HepG2 (cell line): ENCODE data around the gene ATP5F1E. TPM values are rescaled to one million over a fixed set of nuclear protein-coding genes. Genes with fewer than 3 reads are reported as not detected.
A peak's percentile ranks its signal among the peaks of the same experiment; 100 is the strongest.
"Not testable (repeated sequence)": the region's sequence is repeated elsewhere in the genome, so short reads cannot be mapped to it uniquely, and the experiment has no call there.

Source experiments
- ATAC-seq: fragments of 200-7000 bp; cut with Tn5 transposase; 3 replicates; pipeline ENCODE4 v1.9.1; 2020; ENCODE audit warnings: mild to moderate bottlenecking, moderate library complexity
- BruUV-seq: library from RNA; stranded (reverse); fragments of 400-500 nt; replicated peaks from 2 replicates; lab custom pipeline; 2021; lab: Mats Ljungman, UMichigan
- CTCF ChIA-PET: fragments of 300-600 bp; formaldehyde crosslinking; extraction: SDS; loops from one replicate; lab custom pipeline; 2021; ENCODE audit warnings: low total read pairs, inconsistent platforms, low intra/inter-chr PET ratio; lab: Yijun Ruan, JAX
- POLR2A ChIA-PET: fragments of 350-600 bp; sonication (Branson Sonifier 250); formaldehyde crosslinking; loops from one replicate; lab custom pipeline; 2020; ENCODE audit warnings: antibody characterized with exemption, inconsistent platforms; lab: Yijun Ruan, JAX
- DNase-seq: peaks from one replicate; pipeline ENCODE4 v3.0.0-alpha.2; 2015; ENCODE audit warnings: low spot score
- FAIRE-seq: peaks from 3 replicates; lab custom pipeline; 2011; peaks lifted over from hg19 to GRCh38; lab: Jason Lieb, UNC
- H2AFZ ChIP-seq: one replicate; pipeline ENCODE4 v1.6.1; 2011; ENCODE audit warnings: low read length, inconsistent platforms
- H3K27ac ChIP-seq: fragments of 300-600 bp; 3 replicates; pipeline ENCODE4 v1.8.0; 2011; ENCODE audit warnings: mixed run types, mild to moderate bottlenecking, mixed read lengths, low read length, inconsistent platforms; ENCODE audit not compliant: insufficient read depth; ENCODE audit errors: extremely low read length
- H3K27me3 ChIP-seq, 2 experiments: fragments of 200-600 bp in 1 of 2; 2 replicates in 1 of 2; 3 replicates in 1 of 2; pipeline versions ENCODE4 v1.6.0 to v1.8.0; 2011; ENCODE audit warnings: low read length in 2 of 2, mild to moderate bottlenecking in 2 of 2, moderate library complexity in 2 of 2, inconsistent platforms in 1 of 2; ENCODE audit not compliant: insufficient read depth in 2 of 2, control insufficient read depth in 1 of 2
- H3K36me3 ChIP-seq, 2 experiments: fragments of 200-600 bp in 1 of 2; replicated peaks in 1 of 2; 2 replicates in 1 of 2; 3 replicates in 1 of 2; pipeline versions ENCODE4 v1.5.1 to v1.8.0; 2011; ENCODE audit warnings: low read length in 2 of 2, inconsistent platforms in 1 of 2; ENCODE audit not compliant: insufficient read depth in 2 of 2, control insufficient read depth in 1 of 2
- H3K4me1 ChIP-seq: 2 replicates; pipeline ENCODE4 v1.5.1; 2012; ENCODE audit warnings: low read length, inconsistent platforms; ENCODE audit not compliant: insufficient read depth
- H3K4me2 ChIP-seq: 2 replicates; pipeline ENCODE4 v1.6.0; 2011; ENCODE audit warnings: low read depth, low read length, inconsistent platforms
- H3K4me3 ChIP-seq, 3 experiments: fragments of 200-600 bp in 1 of 3; sonication (generic), shearing (Covaris generic) in 1 of 3; replicated peaks in 1 of 3; 2 replicates each; pipeline ENCODE4 v1.5.1; 2011 to 2016; ENCODE audit warnings: low read length in 3 of 3, inconsistent platforms in 2 of 3, low read depth in 2 of 3, mild to moderate bottlenecking in 2 of 3, control low read depth in 1 of 3, mixed read lengths in 1 of 3; ENCODE audit not compliant: insufficient read depth in 1 of 3
- H3K79me2 ChIP-seq: one replicate; pipeline ENCODE4 v1.6.1; 2011; ENCODE audit warnings: low read length, inconsistent platforms; ENCODE audit not compliant: insufficient read depth
- H3K9ac ChIP-seq: 2 replicates; pipeline ENCODE4 v1.6.0; 2011; ENCODE audit warnings: mild to moderate bottlenecking, low read depth, low read length, inconsistent platforms; ENCODE audit not compliant: insufficient read depth
- H3K9me3 ChIP-seq: 2 replicates; pipeline ENCODE4 v1.5.1; 2012; ENCODE audit warnings: mild to moderate bottlenecking, low read length
- H4K20me1 ChIP-seq: 2 replicates; pipeline ENCODE4 v1.6.0; 2011; ENCODE audit warnings: inconsistent platforms, mild to moderate bottlenecking, low read length, moderate library complexity; ENCODE audit not compliant: insufficient read depth
- PITX1 ChIP-seq: sonication (generic); formaldehyde crosslinking; IDR thresholded peaks from 2 replicates; pipeline ENCODE4 v1.5.1; 2020; ENCODE audit warnings: mild to moderate bottlenecking, missing genetic modification reagents
- RBFOX2 ChIP-seq: fragments of 200-400 bp; formaldehyde crosslinking; IDR thresholded peaks from 2 replicates; pipeline ENCODE4 v1.6.1; 2017; ENCODE audit warnings: low read depth, mild to moderate bottlenecking, low read length
- RBM22 ChIP-seq: fragments of 200-400 bp; formaldehyde crosslinking; optimal IDR thresholded peaks from 2 replicates; pipeline ENCODE3; 2017; ENCODE audit warnings: mild to moderate bottlenecking, low read length, moderate library complexity
- SAFB2 ChIP-seq: sonication (generic); formaldehyde crosslinking; IDR thresholded peaks from 2 replicates; pipeline ENCODE4 v1.5.1; 2020; ENCODE audit warnings: missing genetic modification reagents, low read depth, mild to moderate bottlenecking, borderline replicate concordance
- TCF12 ChIP-seq, 2 experiments: fragments of 450-650 bp in 1 of 2; sonication (generic) in 1 of 2; formaldehyde crosslinking in 1 of 2; IDR thresholded peaks; 2 replicates each; pipeline versions ENCODE4 v1.6.1 to v1.8.0; 2017 to 2022; ENCODE audit warnings: antibody characterized with exemption in 1 of 2, mild to moderate bottlenecking in 1 of 2, missing genetic modification reagents in 1 of 2, moderate library complexity in 1 of 2
- ZBTB37 ChIP-seq: sonication (generic); formaldehyde crosslinking; IDR thresholded peaks from 2 replicates; pipeline ENCODE4 v1.4.0; 2020; ENCODE audit warnings: mild to moderate bottlenecking, missing genetic modification reagents
- ZBTB38 ChIP-seq: sonication (generic); formaldehyde crosslinking; IDR thresholded peaks from 2 replicates; pipeline ENCODE4 v1.5.1; 2020; ENCODE audit warnings: mild to moderate bottlenecking, missing genetic modification reagents
- ZNF383 ChIP-seq: sonication (generic); formaldehyde crosslinking; IDR thresholded peaks from 2 replicates; pipeline ENCODE4 v1.4.0; 2020; ENCODE audit warnings: missing genetic modification reagents, mild to moderate bottlenecking, borderline replicate concordance
- ZNF513 ChIP-seq: sonication (generic); formaldehyde crosslinking; conservative IDR thresholded peaks from 2 replicates; pipeline ENCODE4 v1.5.0; 2020; ENCODE audit warnings: missing genetic modification reagents
- ZNF607 ChIP-seq: sonication (generic); formaldehyde crosslinking; IDR thresholded peaks from 2 replicates; pipeline ENCODE4 v1.5.1; 2020; ENCODE audit warnings: missing genetic modification reagents, mild to moderate bottlenecking, borderline replicate concordance
- WGBS: methylation state at CpG from one replicate; pipeline ENCODE4 v1.1.6; 2017; ENCODE audit warnings: low lambda C conversion rate; 5-methylcytosine and 5-hydroxymethylcytosine counted together
- in situ Hi-C: cut with HindIII; loops from 2 replicates; pipeline ENCODE4 v1.10.0; 2017; ENCODE audit warnings: low pct_unique_long_range_greater_than_20kb; ENCODE audit not compliant: extremely low pct_ligation_motif_present
- intact Hi-C: fragments of 100-400 bp; cut with micrococcal nuclease; formaldehyde crosslinking; loops from one replicate; pipeline ENCODE4 v1.10.0; 2022; ENCODE audit not compliant: unreplicated experiment
- polyA plus RNA-seq, 8 experiments: library from polyadenylated mRNA; depleted of rRNA in 3 of 8; stranded (reverse) in 7 of 8; unstranded in 1 of 8; fragments of >200 nt; fragmentation: Illumina TruSeq in 4 of 8; extraction: Trizol in 4 of 8; gene quantifications; 2 replicates each; pipeline versions ENCODE4 v1.2.1 to v1.2.3, GENCODE V29; 2011 to 2016; ENCODE audit warnings: low read depth in 4 of 8, missing spikeins in 1 of 8, mixed read lengths in 1 of 8; ENCODE audit not compliant: insufficient read depth in 1 of 8
- total RNA-seq, 5 experiments: library from RNA; depleted of rRNA; stranded (reverse); fragments of >200 nt; fragmentation: Illumina TruSeq; extraction: Trizol; gene quantifications; 2 replicates each; pipeline ENCODE4 v1.2.3, GENCODE V29; 2016; ENCODE audit warnings: low read depth in 1 of 5

The ATP5F1E gene
- total and polyA plus RNA-seq, 2 of the 13 experiments (the other 11 are each of a cell fraction or from before 2014, with no cell fraction given) = 121 to 134 TPM

- peaks cover 49% of the 10 kb centered on the region for H3K79me2 ChIP-seq
- TSS peak; percentile 12 for BruUV-seq
- H2AFZ ChIP-seq = no peak overlapping the region
- FAIRE-seq (no peak), ATAC-seq (no peak), DNase-seq (no peak)
- no peak overlapping the region for H3K4me3 ChIP-seq
- H3K27ac ChIP-seq = peak overlapping the region; percentile 7
- peaks cover 34 to 46% of the 10 kb centered on the region in 2 experiments for H3K36me3 ChIP-seq
- intact Hi-C loops (loop anchor here (5.0 kb wide), 2 partner anchors 33 to 92 kb away; partner anchors contain the start of gene TUBB1), in situ Hi-C loops (loop anchor here (5.0 kb wide), 1 partner anchor 92 kb away; no protein-coding TSS in a partner anchor)
- POLR2A ChIA-PET = interaction anchor here (0.8 to 1.9 kb wide), 3 partner anchors 8 to 48 kb away, joined by 3 to 5 read pairs (median 3); partner anchors contain the start of gene ATP5F1E
- H3K9ac ChIP-seq = peak overlapping the region; percentile 4; the same call in 1 of the 2 replicates
- peak overlapping the region; percentile 33 for H3K4me2 ChIP-seq
- peaks cover 21% of the 10 kb centered on the region for H4K20me1 ChIP-seq
- peaks cover 64% of the 10 kb centered on the region for H3K4me1 ChIP-seq
- 90% methylated on average over 6 of the region's 6 CpGs for WGBS
- no peaks in the 10 kb centered on the region for H3K9me3 ChIP-seq
- TF ChIP-seq RBFOX2 (0 out of 2 replicates have a peak, but pooled peaks have one; percentile 46), RBM22 (peak; percentile 47), ZNF513 (CRISPR knock-in tag) (no peak)
- no peaks in the 10 kb centered on the region; a peak in 1 of 5 replicates for H3K27me3 ChIP-seq
- CTCF ChIA-PET = no interaction called here
Observed at GRCh38 chr20:58984691-58985090, 47.4 kb downstream of the ATP5F1E start.

- DNase-seq; BruUV-seq; ATAC-seq; FAIRE-seq; H3K9me3 ChIP-seq; H3K9ac ChIP-seq; CTCF ChIA-PET; H3K4me3 ChIP-seq; H3K27ac ChIP-seq; H3K27me3 ChIP-seq; H2AFZ ChIP-seq; TF ChIP-seq TCF12 (IDR thresholded peaks at IDR 0.05): not testable (repeated sequence)
- 95% methylated on average over 12 of the region's 12 CpGs for WGBS
- peaks cover 21% of the 10 kb centered on the region for H4K20me1 ChIP-seq
- TF ChIP-seq ZBTB37 (CRISPR knock-in tag) = 0 out of 2 replicates have a peak, but pooled peaks have one; percentile 4
- 0 out of 2 replicates have a peak, but pooled peaks have one; percentile 10 for TF ChIP-seq PITX1 (CRISPR knock-in tag)
- 0 out of 2 replicates have a peak, but pooled peaks have one; percentile 35 for TF ChIP-seq SAFB2 (CRISPR knock-in tag)
- 0 out of 2 replicates have a peak, but pooled peaks have one; percentile 31 for TF ChIP-seq TCF12 (CRISPR knock-in tag; IDR thresholded peaks at IDR 0.05)
- TF ChIP-seq ZNF383 (CRISPR knock-in tag) = 0 out of 2 replicates have a peak, but pooled peaks have one; percentile 59
- 0 out of 2 replicates have a peak, but pooled peaks have one; percentile 22 for TF ChIP-seq ZBTB38 (CRISPR knock-in tag)
- TF ChIP-seq ZNF607 (CRISPR knock-in tag) = 0 out of 2 replicates have a peak, but pooled peaks have one; percentile 40
- intact Hi-C loops = loop anchor here (5.0 kb wide), 2 partner anchors 34 to 91 kb away; partner anchors contain the start of gene TUBB1
- H3K4me2 ChIP-seq = peak overlapping the region; percentile 87
- H3K79me2 ChIP-seq = peaks cover 49% of the 10 kb centered on the region
- in situ Hi-C loops = loop anchor here (5.0 kb wide), 1 partner anchor 91 kb away; no protein-coding TSS in a partner anchor
- POLR2A ChIA-PET = interaction anchor here (1.9 to 6.7 kb wide), 5 partner anchors 10 to 50 kb away, joined by 5 to 68 read pairs (median 10); partner anchors contain the start of gene ATP5F1E
- peaks cover 75% of the 10 kb centered on the region for H3K4me1 ChIP-seq
- H3K36me3 ChIP-seq = peaks cover 19 to 30% of the 10 kb centered on the region in 2 experiments
Observed at GRCh38 chr20:58983115-58983468, 49.0 kb downstream of the ATP5F1E start.
